Right kidney (tissue), 1 donor: ENCODE results near the gene ARHGEF9.

Experiments used
- DNase-seq: peaks from one replicate; pipeline ENCODE4 v3.0.0-alpha.2; 2016

Gene ARHGEF9

DNA sequence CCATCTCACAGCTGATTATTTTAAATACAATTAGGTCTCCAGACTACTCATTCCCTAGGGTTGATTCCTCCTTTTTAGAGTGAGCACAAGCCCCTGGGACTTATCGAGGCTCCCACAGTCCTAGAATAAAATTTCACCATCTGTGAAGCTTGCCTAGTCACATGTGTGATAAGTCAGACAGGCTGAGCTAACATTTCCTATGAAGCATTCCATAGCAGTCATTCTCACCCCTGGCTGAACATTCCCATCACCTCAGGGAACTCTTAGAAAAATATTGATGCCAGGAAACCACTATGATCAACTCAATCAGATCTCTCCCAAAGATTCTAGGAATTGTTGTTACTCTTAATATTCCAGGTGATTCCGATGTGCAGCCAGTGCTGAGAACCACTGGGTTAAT, 37.7 kb downstream of the ARHGEF9 start:
- DNase-seq: no peak

DNA sequence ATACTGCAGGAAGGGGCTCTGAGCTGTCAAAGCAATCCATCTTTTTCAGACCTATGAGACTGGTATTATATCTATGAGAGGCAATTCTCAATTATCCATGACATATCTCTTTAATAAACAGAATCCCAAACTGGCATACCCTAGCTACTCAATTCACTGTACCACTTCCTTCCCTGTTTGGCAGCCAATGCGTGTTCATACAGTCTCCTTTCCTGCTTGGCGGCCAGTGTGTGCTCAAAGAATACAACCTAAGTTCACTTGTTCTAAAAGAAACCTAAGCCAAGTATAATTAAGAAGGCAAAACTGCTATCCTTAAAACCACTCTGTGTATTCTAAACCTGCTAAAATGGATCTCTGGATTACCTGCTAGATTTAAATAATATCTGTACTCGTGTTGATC, 38.3 kb downstream of the ARHGEF9 start:
- DNase-seq: no peak

DNA sequence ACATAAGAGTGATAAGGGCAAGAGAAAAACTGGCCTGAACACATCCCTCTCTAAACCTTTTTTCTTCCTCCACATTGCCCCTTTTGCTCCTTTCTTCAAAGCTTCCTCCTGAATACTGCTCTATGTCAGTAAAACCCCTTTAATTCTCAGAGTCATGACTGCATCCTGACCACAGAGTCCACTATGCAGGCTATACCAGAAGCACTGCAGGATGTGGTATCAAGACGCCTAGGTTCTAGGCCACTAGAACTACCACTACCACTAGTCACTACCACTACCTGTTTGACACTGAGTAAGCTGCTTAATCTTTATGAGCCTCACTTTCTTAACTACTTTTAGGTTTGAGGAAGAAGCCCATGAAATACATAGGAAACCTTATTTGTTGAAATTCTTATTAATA, 38.7 kb downstream of the ARHGEF9 start:
- DNase-seq: no peak

GRCh38 chrX:63744850-63745394, 40.1 kb downstream of the ARHGEF9 start:
- DNase-seq: no peak

DNA sequence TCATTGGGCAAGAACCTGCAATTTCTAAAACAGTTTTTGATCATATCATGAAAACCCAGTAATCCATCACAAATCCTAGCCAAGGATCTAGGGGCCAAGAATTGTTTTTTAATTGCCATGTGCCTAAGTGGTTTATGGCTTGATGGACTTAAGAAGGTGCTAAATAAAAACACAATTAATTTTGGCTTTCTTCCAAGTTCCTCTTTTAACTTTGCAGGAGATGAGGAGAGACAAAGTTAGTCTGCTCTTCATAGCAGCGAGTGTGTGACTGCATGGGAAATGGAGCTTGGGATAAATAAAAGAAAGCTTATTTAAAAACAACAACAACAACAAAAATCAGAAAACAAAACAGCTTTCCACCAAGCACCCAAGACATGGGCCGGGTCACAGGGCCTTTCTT, 41.4 kb downstream of the ARHGEF9 start:
- DNase-seq: no peak

DNA sequence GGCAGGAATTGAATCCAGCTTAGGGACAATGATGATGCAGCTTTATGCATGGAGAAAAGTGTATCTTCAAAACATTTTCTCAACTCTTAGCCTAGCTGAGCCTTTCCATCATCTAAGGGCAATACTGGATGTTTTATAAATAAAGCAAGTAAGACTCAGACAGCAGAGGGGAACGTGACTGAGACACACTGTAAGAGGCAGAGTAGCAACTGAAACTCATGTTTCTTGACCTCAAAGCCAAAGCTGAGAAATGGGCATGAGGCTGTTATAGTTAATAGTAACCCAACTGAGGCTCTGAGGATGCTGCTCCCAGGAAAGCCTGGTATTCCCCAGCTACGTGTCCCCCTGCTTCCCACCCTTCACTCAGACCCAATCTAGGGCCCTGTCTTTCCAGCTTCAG, 44.6 kb downstream of the ARHGEF9 start:
- DNase-seq: no peak

- DNase-seq: no peak
Observed at GRCh38 chrX:63739885-63740284, 45.1 kb downstream of the ARHGEF9 start.

DNA sequence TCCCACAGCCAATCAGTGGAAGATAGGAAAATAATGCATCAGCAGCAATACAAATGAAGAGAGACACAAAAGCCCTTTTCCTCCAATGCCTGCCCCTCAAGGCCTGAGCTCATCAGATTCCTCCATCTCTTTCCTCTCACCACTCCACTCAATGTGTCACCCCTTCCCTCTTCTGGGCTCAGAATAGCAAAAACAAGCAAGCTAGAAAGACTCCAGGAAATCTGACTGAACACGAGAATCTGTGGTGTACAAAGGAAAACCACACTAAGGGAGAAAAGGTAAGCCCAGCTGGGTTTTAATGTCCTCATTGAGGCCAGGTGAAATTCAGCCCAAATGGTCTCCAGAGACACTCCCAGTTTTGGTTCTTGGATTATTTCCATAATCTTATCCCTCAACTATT, 46.3 kb downstream of the ARHGEF9 start:
- DNase-seq: no peak

DNA sequence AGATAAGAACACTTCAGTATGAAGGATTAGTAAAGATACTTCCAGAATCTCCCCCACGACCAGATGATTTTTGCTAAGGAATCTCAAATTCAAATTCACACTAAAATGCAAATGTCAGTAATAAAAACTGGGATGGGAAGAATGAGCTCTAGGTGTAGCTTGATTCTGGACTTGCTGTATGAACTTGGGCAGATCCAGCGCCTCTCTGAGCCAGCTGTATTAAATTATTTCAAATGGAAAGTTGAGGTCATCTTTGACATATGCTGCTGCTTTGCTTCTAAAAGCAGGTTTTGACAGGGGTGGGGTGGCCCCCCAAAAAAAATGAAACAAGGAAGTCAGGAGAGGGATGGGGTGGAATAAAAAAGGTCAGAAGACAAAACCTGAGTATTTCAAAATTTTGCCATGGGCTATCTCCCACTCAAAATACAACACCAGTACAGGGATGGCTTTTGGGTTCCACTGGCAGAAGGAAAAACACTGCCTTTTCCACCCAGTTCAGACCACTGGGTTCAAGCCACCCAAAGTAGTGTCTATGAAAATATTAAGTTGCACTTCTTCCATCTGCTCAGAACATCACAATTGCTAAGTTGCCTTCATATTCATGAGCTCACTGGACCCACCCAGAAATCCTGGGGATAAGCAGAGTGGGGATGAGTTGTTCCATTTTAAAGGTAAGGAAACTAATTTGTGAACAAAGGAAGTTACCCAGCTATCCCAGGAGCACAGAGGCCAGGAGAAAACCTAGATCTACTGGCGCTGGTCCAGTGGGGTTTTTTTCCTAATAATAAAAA, 47.7 kb downstream of the ARHGEF9 start:
- no peak for DNase-seq

DNA sequence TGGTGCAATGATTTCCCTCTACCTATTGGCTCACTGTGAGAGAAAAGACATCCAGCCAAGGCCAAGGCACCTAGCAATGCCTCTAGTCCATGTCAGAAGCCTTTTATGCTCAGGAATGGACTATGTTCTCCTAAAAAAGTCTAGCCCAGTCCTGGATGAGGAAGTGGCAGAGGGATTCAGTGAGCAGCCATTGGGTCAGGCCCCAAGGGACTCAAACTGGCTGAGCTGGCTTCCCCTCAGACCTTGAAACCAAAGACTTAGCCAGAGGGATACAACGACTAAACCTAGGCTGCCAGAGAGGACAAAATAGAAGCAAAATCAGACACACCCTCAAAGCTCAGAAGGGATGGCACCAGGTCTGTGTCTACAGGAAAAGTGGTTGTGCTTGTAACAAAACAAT, 49.1 kb downstream of the ARHGEF9 start:
- no peak for DNase-seq

DNA sequence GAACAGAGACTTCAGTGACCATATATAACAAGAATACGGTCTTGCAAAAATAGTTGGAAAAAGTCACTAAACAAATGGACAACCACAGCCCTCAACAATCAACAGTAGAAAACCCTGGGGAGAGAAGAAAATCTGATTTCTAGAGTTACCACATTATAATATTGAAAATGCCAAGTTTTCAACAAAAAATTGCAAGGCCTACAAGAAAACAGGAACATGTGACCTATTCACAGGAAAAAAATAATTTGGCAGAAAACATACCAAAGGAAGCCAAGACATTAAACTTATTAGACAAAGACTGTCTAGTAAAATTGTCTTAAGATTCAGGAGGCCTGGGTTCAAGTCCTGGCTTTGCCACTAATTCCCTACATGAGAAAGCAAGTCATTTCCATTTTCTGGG, 64.7 kb downstream of the ARHGEF9 start:
- DNase-seq: no peak

- no peak for DNase-seq
Observed at GRCh38 chrX:63719633-63720032, 65.4 kb downstream of the ARHGEF9 start.

- DNase-seq: no peak
Observed at GRCh38 chrX:63718010-63718694, 66.9 kb downstream of the ARHGEF9 start.

DNA sequence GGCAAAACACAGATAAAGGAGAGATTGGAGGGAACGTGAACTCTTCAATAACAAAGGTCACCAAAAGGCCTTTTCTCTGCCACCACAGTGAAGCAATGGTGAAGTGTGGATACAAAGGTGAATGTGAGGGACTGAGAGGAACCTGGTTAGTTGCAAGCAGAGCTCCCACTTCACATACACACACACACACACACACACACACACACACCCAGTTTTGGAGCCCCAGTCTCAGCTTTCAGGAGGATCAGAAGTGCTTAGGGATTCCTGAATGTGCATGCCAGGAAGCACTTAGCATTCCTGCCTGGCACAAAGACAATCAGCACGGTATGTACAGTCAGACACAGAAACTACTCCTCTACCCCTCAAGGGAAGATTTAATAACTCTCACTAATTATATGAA, 71.5 kb downstream of the ARHGEF9 start:
- no peak for DNase-seq

DNA sequence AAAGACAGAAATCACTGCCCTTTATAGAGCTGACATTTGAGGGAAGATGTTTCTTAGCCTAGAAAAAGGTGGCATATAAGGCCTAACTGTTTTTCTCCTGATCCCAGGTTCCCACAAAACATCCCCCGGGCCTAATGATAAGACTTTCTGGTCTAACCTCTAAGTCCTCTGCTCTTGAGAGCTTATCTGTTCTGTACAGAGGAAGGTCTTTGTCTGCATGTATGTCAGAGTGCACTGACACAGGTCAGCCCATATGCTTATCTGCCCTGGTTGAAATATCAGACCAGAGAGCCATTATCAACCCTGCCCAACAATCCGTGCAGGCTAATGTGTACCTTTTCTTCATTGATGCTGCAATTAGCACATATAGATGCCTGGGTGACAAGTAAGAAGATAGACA, 76.2 kb downstream of the ARHGEF9 start:
- no peak for DNase-seq

- no peak for DNase-seq
Observed at GRCh38 chrX:63702556-63702955, 82.5 kb downstream of the ARHGEF9 start.

DNA sequence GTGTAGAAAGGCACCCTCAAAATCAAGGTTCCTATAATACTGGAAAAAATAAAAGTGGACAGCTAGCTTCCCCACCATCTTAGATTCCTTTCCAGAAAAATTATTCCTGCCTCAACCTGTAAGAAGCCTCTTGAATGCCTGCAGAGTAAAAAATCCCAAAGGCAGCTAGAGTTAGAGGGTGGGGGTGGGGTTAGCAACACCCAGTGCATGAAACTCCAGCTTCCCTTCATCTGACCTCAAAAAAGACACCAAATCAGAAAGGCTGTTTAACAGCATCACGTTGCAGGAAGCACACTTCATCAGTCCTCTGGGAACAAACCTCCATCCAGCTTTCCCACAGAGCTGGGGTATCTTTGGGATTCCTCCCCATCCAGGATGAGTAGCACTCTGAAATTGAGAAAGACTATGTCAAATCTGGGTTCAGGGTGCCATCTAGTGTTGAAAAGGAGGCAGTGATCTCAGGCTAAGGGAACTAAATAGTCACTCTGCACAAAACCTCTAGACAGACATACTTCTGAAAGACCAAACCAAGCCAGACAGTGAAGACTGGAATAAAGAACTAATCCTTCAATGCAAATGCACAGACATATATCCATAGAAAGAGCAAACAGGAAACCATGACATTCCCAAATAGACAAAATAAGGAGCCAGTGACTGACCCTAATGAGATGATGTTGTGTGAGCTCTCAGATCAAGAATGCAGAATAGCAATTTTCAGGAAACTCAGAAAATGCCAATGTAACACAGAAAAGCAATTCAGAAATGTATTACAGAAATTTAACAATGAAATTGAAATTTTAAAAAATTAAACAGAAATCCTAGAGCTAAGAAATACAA, 97.9 kb downstream of the ARHGEF9 start:
- peak; percentile 0 for DNase-seq

DNA sequence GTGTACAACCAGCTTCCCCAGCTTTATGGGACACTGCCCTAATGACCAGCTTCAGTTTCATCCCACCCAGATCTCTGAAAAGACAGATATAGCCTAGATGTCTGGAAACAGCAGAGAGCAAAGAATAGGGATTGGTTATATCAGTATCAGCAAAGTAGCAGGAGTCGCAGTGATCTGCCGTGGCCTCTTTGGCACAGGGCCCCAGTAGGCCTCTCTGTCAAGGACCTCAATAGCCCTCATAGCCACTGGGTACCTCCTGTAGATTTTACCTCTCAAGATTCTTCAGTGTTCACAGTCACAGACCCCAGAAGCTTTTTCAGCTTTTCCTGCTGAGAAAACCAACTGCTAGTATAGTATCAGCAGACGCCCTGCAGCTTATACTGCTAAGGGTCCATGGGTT, 104.6 kb downstream of the ARHGEF9 start:
- no peak for DNase-seq

GRCh38 chrX:63679432-63679831, 105.6 kb downstream of the ARHGEF9 start:
- no peak for DNase-seq

GRCh38 chrX:63675716-63676115, 109.3 kb downstream of the ARHGEF9 start:
- no peak for DNase-seq

- DNase-seq: no peak
Observed at GRCh38 chrX:63673896-63674295, 111.1 kb downstream of the ARHGEF9 start.

GRCh38 chrX:63664741-63665140, 120.3 kb downstream of the ARHGEF9 start:
- no peak for DNase-seq

- no peak for DNase-seq
Observed at GRCh38 chrX:63664083-63664482, 120.9 kb downstream of the ARHGEF9 start.
